HG03097 (cell line): ENCODE results near the gene GNPTG.

Source experiments
- ATAC-seq: cut with Tn5 transposase; IDR thresholded peaks from one replicate; pipeline ENCODE4 v1.9.1; 2021; ENCODE audit not compliant: unreplicated experiment, low FRiP score

GNPTG gene

DNA sequence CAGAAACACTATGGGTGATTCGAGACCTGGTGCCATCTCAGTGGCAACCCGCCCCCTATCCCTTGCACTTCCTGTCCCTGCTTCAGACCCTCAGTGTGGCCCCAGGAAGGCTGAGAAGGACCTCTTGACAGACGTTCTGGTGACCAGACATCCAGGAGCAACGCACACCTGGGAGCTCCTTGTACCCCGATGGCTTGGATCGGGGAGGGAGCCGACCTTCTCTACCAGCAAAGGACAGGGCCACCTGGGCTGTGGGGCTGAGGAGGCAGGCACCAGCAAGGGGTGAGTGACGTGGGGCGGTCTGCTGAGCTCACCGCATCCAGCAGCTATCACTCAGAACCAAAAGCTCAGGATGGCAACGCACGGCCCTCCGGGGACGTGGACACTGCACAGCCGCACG is 35.6 kb downstream of the GNPTG start:
- ATAC-seq = no peak

DNA sequence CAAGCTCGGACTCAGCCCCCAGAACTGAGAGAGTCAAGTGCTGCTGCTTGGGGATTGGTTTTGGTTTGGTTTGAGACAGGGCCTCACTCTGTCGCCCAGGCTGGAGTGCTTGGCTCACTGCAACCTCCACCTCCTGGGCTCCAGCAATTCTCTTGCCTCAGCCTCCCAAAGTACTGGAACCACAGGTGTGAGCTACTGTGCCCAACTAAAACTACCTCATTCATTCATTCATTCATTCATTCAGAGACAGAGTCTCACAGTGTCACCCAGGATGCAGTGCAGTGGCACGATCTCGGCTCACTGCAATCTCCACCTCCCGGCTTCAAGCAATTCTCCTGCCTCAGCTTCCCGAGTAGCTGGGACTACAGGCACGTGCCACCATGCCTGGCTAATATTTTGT is 38.0 kb downstream of the GNPTG start:
- no peak for ATAC-seq

DNA sequence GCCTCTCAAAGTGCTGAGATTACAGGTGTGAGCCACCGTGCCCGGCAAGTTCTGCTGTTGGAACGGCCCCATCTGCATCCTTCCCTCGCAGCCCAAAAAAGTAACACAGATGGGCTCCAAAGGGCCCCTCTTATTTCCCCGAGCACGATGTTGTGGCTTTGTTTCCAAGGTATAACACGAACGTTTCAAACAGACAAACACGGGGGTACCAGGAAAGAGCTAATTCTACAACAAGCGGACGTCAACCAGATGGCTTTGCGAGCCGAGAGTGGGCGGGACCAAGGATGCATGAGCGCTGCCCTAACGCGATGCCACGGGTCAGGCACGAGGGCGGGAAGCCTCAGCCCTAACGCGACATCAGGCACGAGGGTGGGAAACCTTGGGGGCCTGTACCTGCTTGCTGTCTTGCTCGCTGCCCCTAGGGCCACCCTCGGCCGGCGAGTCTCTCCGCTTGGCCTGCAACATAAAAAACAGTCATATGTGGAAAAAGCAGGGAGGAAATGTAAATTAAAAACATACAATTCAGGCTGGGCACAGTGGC is 38.6 kb downstream of the GNPTG start:
- no peak for ATAC-seq

DNA sequence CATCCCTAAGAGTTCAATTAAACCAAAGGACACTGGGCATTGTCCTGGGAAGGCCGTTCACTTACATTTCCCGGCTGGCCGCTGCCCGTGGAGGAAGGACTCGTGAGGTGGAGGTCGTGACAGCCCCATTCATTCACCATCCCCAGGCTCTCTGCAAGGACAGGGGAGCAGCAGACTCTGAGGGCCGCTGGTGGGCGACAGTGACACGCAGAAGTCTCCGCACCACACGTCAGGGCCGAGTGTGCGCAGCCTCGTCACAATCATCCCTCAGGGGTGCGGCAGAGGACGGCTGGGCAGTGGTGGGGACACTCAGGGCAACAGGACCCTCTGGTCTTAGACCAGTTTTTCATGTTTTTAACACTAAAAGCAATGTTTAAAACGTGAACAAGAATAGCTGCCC is 41.1 kb downstream of the GNPTG start:
- ATAC-seq = no peak

DNA sequence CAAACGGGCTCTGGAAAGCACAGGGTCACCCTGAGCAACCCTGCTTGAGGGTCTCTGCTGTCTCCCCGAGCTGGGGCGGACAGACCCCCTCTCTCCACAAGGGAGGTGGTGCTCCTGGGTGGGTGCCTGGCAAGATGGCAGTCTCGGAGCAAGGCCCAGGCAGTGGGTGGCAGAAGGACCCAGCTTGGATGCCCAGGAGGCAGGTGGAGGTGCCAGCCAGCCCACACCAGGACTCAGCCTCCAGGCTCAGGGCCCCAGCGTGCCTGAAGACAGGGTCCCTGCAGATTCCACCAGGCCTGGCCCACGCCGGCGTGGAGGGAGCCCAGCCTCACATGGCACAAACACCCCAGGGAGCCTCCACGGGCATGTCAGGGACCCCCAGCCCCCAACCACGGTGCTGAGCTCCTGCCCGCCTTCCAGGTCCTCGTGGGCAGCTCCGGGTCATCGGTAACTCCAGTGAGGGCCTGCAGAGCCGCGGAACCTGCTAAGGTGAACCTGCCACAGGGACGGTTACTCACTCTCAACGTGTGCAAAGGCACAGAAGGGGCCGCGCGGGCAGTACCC is 42.0 kb downstream of the GNPTG start:
- ATAC-seq = no peak

DNA sequence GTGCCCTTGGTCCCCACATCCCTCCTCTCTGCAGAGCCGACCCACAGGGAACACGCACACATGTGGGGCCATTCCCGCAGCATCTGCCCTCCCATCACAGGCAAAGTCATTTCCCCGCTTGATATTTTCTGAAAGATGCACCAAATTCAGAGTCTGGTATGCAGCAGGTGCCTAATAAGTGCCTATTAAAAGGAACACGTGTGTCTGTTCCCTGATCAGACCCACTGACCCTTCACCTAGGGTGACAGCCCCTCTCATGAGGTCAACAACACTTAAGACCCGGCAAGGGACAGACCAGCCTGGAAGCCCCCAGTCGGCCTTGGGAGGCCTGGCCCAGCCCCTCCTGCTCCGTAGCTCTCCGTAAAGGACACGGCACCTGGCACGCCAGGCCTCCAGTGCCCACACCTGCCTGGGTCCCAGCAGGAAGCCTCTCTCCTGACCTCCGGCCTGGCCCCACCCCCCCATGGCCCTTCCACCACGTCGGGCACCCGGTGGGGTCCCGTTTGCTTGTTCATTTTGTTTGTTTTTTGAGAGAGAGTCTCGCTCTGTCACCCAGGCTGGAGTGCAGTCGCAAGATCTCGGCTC is 42.7 kb downstream of the GNPTG start:
- ATAC-seq = no peak

DNA sequence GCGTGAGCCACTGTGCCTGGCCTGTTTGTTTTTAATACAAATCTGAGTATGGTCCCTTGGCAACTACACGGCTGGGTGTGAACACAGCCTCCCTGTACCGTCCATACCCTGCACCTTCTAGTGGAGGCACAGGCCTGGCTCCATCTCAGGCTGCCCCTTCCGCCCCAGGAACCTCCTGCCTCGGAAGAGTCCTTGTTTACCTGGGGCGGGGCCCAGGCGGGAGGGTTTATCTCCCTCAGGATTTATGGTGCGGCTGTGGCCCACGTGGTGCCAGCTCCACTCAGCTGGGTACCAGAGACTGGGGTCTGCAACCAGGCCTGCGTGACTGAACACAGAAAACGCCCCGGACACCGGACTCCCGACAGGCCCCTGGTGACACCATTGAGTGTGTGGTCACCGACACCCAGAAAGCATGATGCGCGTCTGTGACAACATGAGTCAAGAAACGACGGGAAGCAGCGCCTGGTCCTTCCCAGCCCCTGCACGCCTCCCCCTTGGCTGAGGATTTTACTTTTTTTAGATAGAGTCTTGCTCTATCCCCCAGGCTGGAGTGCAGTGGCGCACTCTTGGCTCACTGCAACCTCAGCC is 43.8 kb downstream of the GNPTG start:
- no peak for ATAC-seq

DNA sequence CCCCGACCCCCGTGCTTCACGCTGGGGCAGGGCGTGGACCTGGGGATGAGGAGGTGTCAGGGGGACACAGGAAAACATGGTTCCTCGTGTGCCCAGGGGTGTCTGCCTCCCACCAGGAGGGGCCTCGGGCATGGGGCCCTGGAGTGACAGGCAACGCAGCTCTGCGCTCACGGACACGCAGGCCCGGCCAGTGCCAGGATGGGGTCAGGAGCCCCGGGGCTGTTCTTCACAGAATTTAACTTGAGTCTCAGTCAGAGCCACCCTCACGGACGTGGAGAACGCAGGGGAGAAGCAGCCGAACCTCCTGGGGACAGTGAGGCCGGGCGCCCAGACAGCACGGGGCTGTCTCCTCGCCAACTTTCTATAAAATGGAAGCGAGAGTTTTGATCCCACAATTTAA is 46.0 kb downstream of the GNPTG start:
- ATAC-seq = no peak

DNA sequence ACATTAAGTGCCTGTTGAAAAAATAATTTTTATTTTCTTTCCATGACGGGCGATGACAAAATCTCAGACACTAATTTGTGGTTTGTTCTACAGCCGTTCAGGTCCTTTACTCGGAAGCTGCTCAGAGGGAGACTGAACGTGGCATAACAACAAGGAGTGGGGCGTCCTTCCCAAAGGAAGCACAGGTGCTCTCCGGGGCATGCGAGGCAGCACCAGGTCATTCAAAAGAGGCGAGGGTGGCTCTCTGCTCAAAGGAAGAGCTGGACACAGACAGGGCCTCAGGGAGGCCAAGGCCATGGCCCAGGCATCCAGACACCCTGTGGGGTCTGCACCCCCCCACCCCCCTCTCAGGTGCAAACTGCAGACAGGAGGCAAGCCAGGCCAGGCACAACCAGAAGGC is 46.6 kb downstream of the GNPTG start:
- no peak for ATAC-seq

DNA sequence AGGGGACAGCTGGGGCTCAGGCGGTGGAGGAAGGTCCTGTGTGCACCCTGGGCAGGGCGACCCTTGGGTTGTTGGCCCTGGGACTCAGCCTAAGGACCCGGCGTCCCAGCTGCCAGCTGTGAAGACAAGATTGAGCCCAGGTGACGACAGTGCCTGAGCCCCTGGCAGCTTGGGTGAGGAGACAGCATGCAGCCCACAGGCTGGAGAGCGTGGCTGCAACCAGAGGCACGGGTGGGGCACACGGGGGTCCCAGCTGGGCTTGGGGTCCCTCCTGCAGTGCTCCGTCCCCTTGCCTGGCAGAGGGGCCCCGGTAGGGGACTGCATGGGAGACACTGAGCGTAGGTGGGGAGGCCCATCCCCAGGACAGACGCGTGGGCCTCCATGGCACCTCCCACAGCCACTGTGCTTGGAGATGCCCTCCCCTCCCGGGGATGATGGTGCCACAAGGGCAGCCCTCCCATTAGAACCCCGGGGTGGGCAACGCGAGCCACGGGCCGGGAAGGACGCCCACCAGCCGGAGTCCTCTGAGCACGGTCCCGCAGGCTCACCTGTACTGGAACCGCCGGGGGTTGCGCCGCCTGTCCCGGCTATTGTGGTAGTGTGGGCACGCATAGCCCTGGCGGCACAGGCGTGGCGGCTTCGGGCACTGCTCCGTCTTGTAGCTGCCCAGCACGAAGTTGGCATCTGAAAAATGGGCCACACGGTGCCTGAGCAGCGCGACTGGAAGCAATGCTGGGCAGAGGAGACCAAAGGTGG is 47.3 kb downstream of the GNPTG start:
- ATAC-seq = no peak

DNA sequence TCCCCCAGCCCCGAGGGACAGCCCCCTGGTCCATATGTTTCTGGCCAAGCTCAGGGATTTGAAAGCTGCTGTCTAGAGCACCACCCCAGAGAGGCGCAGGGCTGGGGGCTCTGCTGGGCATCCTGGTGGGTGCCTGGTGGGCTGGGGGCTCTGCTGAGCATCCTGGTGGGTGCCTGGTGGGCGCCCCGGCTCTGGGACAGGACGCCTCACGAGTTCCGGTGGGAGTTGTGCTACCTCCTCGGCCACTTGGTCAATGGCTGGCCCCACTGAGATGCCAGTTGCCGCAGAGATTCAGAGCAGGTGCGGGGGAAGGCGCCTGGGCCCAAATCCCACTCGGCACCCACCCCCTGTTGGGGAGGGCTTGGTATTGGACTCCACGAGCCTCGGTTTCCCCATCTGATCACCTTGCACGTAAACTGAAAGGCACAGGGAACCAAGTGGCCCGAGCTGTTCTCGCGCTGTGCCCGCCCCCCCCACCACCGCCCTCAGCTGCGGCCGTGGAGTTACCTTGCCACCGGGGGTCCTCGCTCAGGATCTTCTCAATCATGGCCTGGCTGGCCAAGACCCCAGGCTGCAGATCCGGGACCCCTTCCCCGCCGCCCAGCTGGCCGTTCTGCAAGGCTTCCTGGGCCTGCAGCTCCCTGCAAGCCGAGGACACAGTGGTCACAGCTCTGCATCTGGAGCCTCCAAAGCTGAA is 49.5 kb downstream of the GNPTG start:
- ATAC-seq = no peak

DNA sequence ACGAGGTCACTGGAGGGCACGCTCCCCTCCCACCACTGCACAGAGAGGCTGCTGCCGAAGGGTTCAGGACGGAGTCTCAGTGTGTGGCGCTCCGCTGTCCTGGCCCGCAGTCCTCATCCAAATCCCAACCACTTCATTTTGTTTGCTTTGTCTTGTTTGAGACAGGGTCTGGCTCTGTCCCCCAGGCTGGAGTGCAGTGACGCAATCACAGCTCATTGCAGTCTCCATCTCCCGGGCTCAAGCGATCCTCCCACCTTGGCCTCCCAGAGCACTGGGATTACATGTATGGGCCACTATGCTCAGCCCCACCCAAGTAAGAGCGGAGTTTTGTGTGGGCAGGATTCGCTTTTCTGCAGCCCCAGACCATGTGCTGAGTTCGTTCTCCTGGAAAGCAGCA is 50.0 kb downstream of the GNPTG start:
- ATAC-seq = no peak

DNA sequence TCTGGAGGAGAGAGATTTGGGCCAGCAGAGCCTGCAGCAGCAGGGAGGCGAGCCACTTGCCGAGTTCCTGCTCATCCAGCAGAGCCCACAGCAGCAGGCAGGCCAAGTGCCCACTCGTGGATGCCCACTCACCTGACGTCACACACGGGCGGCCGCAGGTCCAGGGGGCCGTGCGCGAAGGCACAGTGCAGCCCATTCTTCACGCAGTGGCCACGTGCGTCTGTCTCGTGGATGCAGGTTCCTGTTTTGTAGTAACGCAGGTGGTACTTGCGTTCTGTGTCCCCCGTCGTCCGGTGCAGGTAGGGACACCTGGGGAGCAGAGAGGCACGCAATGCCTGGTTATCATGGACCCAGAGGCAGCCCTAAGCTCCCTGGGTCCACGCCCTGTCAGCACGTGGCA is 51.3 kb downstream of the GNPTG start:
- no peak for ATAC-seq

DNA sequence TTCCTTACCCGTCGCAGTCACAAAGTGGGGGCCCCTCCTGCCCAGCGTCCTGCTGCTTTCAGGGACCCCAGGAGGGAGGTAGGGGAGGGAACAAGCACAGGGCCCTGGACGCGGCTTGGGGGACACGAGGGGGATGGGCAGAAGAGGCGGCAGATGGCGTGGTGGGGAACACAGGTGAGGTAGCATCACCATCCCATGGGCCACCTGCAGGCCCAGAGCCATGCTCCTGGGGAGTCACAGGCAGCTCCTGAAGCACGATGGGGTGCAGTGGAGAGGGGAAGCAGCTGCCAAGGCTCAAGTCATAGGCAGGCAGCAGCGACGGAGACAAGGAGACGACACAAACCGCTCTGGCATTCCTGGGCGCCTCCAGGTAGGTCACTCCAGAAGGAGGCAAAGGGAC is 52.0 kb downstream of the GNPTG start:
- ATAC-seq = no peak

DNA sequence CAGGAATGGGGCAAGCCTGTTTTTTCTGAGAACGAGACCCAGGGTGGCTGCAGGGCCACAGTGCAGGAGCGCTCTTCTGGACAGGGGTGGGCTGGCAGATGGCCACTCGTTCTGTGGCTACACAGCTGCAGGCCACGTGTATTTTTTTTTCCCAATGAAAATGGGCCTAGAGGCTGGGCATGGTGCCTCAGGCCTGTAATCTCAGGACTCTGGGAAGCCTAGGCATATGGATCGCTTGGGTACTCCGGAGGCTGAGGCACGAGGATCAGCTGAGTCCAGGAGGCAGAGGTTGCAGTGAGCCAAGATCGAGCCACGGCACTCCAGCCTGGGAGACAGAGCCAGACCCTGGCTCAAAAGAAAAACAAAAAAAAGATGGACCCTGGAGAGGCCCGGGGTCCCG is 56.0 kb downstream of the GNPTG start:
- ATAC-seq = no peak

DNA sequence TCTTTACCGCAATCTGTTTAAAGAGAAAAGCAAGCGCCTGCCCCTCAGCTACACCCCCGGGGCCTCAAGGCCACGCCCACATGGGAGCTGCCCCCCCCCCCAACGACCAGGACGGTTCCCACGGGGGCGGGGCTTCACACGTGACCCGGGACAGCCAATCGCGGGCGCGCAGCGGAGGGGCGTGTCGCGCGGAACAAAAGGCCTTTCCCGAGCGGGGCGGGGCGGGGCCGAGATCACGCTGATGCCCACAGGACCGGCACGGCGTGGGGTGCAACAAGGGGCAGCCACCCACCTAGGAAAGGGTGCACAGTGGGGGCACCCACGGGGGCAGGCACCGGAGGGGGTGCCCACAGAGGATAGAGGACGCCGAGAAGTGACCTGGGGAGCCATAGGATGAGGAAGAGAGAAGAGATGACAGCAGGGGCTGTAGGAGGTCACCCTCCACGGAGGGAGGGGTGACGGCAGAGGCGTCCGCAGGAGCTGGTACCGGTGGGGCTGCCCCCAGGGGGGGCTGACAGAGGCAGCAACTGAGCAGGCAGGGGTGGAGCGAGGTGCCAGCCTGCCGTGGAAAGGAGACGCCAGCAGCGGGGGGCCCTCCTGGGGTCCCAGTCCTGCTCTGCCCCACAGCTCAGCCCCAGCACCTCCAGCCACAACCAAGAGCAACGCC is 56.6 kb downstream of the GNPTG start:
- peak; percentile 76 for ATAC-seq

DNA sequence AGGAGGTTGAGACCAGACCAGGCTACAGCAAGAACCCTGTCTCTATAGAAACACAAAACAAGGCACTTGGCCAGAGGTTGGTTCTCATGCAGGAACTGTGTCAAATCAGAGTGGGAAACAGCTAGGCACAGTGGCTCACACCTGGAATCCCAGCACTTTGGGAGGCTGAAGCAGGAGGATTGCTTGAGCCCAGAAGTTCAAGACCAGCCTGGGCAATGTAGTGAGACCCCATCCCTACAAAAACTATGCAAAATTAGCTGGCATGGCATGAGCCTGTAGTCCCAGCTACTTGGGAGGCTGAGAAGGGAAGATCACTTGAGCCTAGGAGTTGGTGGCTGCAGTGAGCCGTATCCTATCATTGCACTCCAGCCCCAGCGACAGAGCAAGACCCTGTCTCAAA is 61.1 kb downstream of the GNPTG start:
- ATAC-seq = no peak
